K562 (cell line): ENCODE measurements around the gene FAM89B. TPM values are rescaled to one million over a fixed set of nuclear protein-coding genes. Genes with fewer than 3 reads are reported as not detected.

Experiments
- CCNT2 ChIP-seq: IDR thresholded peaks from 2 replicates; pipeline ENCODE4 v1.6.1; 2011; ENCODE audit warnings: borderline replicate concordance, low read depth, mild to moderate bottlenecking, moderate library complexity, mixed read lengths, low read length; ENCODE audit not compliant: insufficient read length; ENCODE audit errors: extremely low read depth
- CHD4 ChIP-seq: fragments of 200-600 bp; sonication (generic); IDR thresholded peaks from 3 replicates; pipeline ENCODE4 v1.6.1; 2012; ENCODE audit warnings: low read depth, mild to moderate bottlenecking, mixed read lengths, low read length, inconsistent platforms; ENCODE audit not compliant: insufficient read depth, insufficient replicate concordance, poor library complexity, severe bottlenecking
- ETS2 ChIP-seq: IDR thresholded peaks from 2 replicates; pipeline ENCODE4 v1.6.1; 2016; ENCODE audit warnings: borderline replicate concordance, missing genetic modification characterization, mild to moderate bottlenecking, moderate library complexity, missing compliant biosample characterization; ENCODE audit not compliant: poor library complexity, severe bottlenecking
- FOXA3 ChIP-seq, 2 experiments: fragments of 450-650 bp in 1 of 2; sonication (generic) in 1 of 2; formaldehyde crosslinking; IDR thresholded peaks in 1 of 2; conservative IDR thresholded peaks in 1 of 2; 2 replicates each; pipeline versions ENCODE4 v1.4.0 to v1.8.0; 2020 to 2022; ENCODE audit warnings: mild to moderate bottlenecking in 2 of 2, missing genetic modification reagents in 1 of 2
- KDM1A ChIP-seq, 2 experiments: fragments of 450-650 bp; IDR thresholded peaks; 2 replicates each; pipeline ENCODE4 v1.6.1; 2016; ENCODE audit warnings: mild to moderate bottlenecking in 2 of 2
- NELFE ChIP-seq: IDR thresholded peaks from 2 replicates; pipeline ENCODE4 v1.6.1; 2011; ENCODE audit warnings: mild to moderate bottlenecking; ENCODE audit not compliant: insufficient read depth, insufficient read length
- NFIX ChIP-seq: fragments of 250-450 bp; sonication (Bioruptor Pico); IDR thresholded peaks from 2 replicates; pipeline ENCODE4 v1.4.0; 2020; ENCODE audit warnings: low read depth, mild to moderate bottlenecking, moderate library complexity
- PPARD ChIP-seq: fragments of 250-450 bp; sonication (Bioruptor Pico); IDR thresholded peaks from 2 replicates; pipeline ENCODE4 v1.8.0; 2022; ENCODE audit warnings: inconsistent platforms, mild to moderate bottlenecking, moderate library complexity
- RAD21 ChIP-seq, 2 experiments: fragments of 250-450 bp in 1 of 2; fragments of 450-650 bp in 1 of 2; sonication (Bioruptor Pico) in 1 of 2; formaldehyde crosslinking in 1 of 2; IDR thresholded peaks in 1 of 2; conservative IDR thresholded peaks in 1 of 2; 2 replicates each; pipeline versions ENCODE4 v1.4.0 to v1.8.0; 2020 to 2022; ENCODE audit warnings: mild to moderate bottlenecking in 2 of 2, moderate library complexity in 1 of 2
- SMC3 ChIP-seq: conservative IDR thresholded peaks from 2 replicates; pipeline ENCODE4 v1.6.1; 2011; ENCODE audit warnings: low read depth, low read length, improper control_type of control experiment; ENCODE audit not compliant: insufficient read depth
- TEAD2 ChIP-seq: fragments of 450-650 bp; IDR thresholded peaks from 2 replicates; pipeline ENCODE4 v1.6.1; 2016; ENCODE audit warnings: missing genetic modification characterization, control low read depth, missing compliant biosample characterization
- THAP12 ChIP-seq: fragments of 250-450 bp; sonication (Bioruptor Pico); IDR thresholded peaks from 2 replicates; pipeline ENCODE4 v1.9.0; 2021; ENCODE audit warnings: mild to moderate bottlenecking, inconsistent platforms
- THRAP3 ChIP-seq: fragments of 450-650 bp; IDR thresholded peaks from 2 replicates; pipeline ENCODE4 v1.6.1; 2016; ENCODE audit warnings: mild to moderate bottlenecking, inconsistent platforms, borderline replicate concordance
- USF2 ChIP-seq: sonication (generic); formaldehyde crosslinking; IDR thresholded peaks from 2 replicates; pipeline ENCODE4 v1.5.0; 2020; ENCODE audit warnings: missing genetic modification reagents
- ZNF143 ChIP-seq: sonication (generic); formaldehyde crosslinking; IDR thresholded peaks from 2 replicates; pipeline ENCODE4 v1.9.0; 2022; ENCODE audit warnings: mild to moderate bottlenecking, missing genetic modification reagents
- ZNF253 ChIP-seq: fragments of 250-450 bp; sonication (Bioruptor Pico); conservative IDR thresholded peaks from 2 replicates; pipeline ENCODE4 v1.6.1; 2021; ENCODE audit warnings: mild to moderate bottlenecking
- ZNF274 ChIP-seq: IDR thresholded peaks from 2 replicates; pipeline ENCODE4 v1.6.1; 2011; ENCODE audit warnings: low read depth, mild to moderate bottlenecking, low read length, moderate library complexity, borderline replicate concordance
- ZNF280A ChIP-seq: fragments of 450-650 bp; IDR thresholded peaks from 2 replicates; pipeline ENCODE4 v1.6.1; 2018; ENCODE audit warnings: mild to moderate bottlenecking, low read depth; ENCODE audit not compliant: partially characterized antibody
- ZNF3 ChIP-seq: fragments of 250-450 bp; sonication (Bioruptor Pico); IDR thresholded peaks from 2 replicates; pipeline ENCODE4 v1.5.0; 2021; ENCODE audit warnings: mild to moderate bottlenecking, moderate library complexity
- polyA plus RNA-seq, 8 experiments: library from polyadenylated mRNA; depleted of rRNA in 4 of 8; stranded (reverse) in 5 of 8; unstranded in 3 of 8; fragments of >200 nt; fragmentation: Nextera tagmentation in 2 of 8; fragmentation: Illumina TruSeq in 1 of 8; extraction: Ambion mirVana in 2 of 8; extraction: Trizol in 1 of 8; gene quantifications; 2 replicates each; pipeline versions ENCODE4 v1.2.1 to v1.2.3, GENCODE V29; 2011 to 2014; ENCODE audit warnings: inconsistent platforms in 1 of 8, missing spikeins in 1 of 8
- total RNA-seq, 7 experiments: library from RNA; depleted of rRNA in 6 of 7; stranded (reverse); fragments of >200 nt in 6 of 7; fragmentation: Illumina TruSeq in 2 of 7; extraction: Trizol in 2 of 7; gene quantifications; 2 replicates each; pipeline versions ENCODE4 v1.2.1 to v1.2.3, GENCODE V29; 2011 to 2021; ENCODE audit warnings: low replicate concordance in 1 of 7
- TF ChIP-seq, protein P1 (sequence below): fragments of 450-650 bp; formaldehyde crosslinking; IDR thresholded peaks from 2 replicates; pipeline ENCODE4 v1.4.0; 2020; ENCODE audit warnings: mild to moderate bottlenecking, moderate library complexity

The FAM89B gene
- total and polyA plus RNA-seq, 9 of the 15 experiments (the other 6 are each of a cell fraction or from before 2014, with no cell fraction given) = 0.32 to 27.6 (median 11.9) TPM

DNA sequence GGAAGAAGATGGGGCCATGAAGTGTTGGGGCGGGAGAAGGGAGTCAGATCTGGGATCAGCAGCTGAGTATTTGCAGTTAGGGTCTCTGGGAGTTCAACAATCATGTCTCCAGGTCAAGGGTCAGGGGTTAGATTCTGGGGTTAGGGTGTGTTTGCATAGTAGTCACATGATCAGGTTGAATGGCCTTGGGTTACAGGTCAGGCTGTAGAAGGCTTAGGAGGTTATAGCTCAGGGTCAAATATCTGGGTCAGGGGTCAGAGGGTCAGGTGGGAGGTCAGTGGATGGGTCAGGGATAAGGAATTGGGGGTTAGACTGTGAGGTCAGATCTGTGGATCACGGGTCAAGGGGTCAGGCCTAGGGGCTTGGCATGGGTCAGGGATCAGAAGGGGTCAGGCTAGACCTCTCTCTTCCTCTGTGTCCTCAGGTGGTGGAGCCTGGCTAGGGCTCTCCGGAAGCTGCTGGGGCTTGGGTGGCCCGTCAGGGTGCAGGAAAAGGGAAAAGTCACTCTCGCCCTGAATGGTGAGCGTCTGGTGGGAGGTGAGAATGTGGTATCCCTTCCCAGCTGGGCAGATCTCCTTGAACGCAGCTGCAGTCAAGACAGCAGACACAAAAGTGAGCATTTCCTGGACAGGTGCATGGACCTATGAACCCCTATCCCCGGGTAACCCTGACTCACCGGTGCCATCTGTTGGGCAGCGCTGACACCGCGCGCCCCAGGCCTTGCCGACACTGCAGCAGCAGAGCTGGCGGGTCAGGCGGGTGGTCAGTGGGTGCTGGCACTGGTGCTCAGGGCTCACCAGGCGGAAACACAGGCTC is 20.6 kb upstream of the FAM89B start (continued):
- TF ChIP-seq USF2 = peak; percentile 69
- TF ChIP-seq ZNF143 (CRISPR knock-in tag) = peak; percentile 26; the same call in 1 of the 2 replicates
- no peak for TF ChIP-seq CHD4
- no peak for TF ChIP-seq NFIX (CRISPR knock-in tag)
- no peak for TF ChIP-seq THRAP3
- TF ChIP-seq CCNT2 = no peak
- TF ChIP-seq FOXA3 (CRISPR knock-in tag; conservative IDR thresholded peaks at IDR 0.05 in 1 of 2, IDR thresholded peaks at IDR 0.05 in 1 of 2) = peak; percentile 58 to 90; a peak in 3 of 4 replicates
- TF ChIP-seq, protein P1, sequence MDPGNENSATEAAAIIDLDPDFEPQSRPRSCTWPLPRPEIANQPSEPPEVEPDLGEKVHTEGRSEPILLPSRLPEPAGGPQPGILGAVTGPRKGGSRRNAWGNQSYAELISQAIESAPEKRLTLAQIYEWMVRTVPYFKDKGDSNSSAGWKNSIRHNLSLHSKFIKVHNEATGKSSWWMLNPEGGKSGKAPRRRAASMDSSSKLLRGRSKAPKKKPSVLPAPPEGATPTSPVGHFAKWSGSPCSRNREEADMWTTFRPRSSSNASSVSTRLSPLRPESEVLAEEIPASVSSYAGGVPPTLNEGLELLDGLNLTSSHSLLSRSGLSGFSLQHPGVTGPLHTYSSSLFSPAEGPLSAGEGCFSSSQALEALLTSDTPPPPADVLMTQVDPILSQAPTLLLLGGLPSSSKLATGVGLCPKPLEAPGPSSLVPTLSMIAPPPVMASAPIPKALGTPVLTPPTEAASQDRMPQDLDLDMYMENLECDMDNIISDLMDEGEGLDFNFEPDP = no peak
- TF ChIP-seq RAD21 (CRISPR knock-in tag; conservative IDR thresholded peaks at IDR 0.05 in 1 of 2, IDR thresholded peaks at IDR 0.05 in 1 of 2) = peak in 1 of 2 experiments; percentile 40; a peak in 2 of 4 replicates
- no peak for TF ChIP-seq NELFE
- no peak for TF ChIP-seq ETS2 (tag)
- TF ChIP-seq KDM1A (IDR thresholded peaks at IDR 0.05) = peak; percentile 98 to 99
- no peak; the same call in 1 of the 2 replicates for TF ChIP-seq SMC3
- TF ChIP-seq PPARD (CRISPR knock-in tag) = no peak
- TF ChIP-seq THAP12 (CRISPR knock-in tag) = 0 out of 2 replicates have a peak, but pooled peaks have one; percentile 28
- TF ChIP-seq ZNF274 = no peak
- TF ChIP-seq ZNF253 (CRISPR knock-in tag) = no peak
- no peak for TF ChIP-seq TEAD2
- TF ChIP-seq ZNF3 (CRISPR knock-in tag) = no peak
- no peak for TF ChIP-seq ZNF280A
